Right lobe of liver (tissue), 4 donors: Measurements from ENCODE around the gene RNF113B.

Experiments used
- CTCF ChIP-seq, 4 donors: fragments of 200-600 bp in 3 of 4; fragments of 450-650 bp in 1 of 4; IDR thresholded peaks; one replicate each; pipeline versions ENCODE4 v1.5.1 to v1.8.0; 2016 to 2022; ENCODE audit warnings: antibody characterized with exemption in 4 of 4, mild to moderate bottlenecking in 2 of 4
- POLR2A ChIP-seq: fragments of 450-650 bp; IDR thresholded peaks from one replicate; pipeline ENCODE4 v1.6.1; 2017; ENCODE audit warnings: antibody characterized with exemption, mild to moderate bottlenecking
- donor health status: DM: no; HTN: no; CAD: no.
- donor health status: DM: no; HTN: no; CAD: no.
- donor health status: DM: no; HTN: yes; CAD: no.

GRCh38 chr13:98216135-98216565, 39.1 kb upstream of the RNF113B start:
- TF ChIP-seq POLR2A (no peak), CTCF (IDR thresholded peaks at IDR 0.05) (no peak)
